Measurements from ENCODE around the gene DEUP1.

The DEUP1 gene

DNA sequence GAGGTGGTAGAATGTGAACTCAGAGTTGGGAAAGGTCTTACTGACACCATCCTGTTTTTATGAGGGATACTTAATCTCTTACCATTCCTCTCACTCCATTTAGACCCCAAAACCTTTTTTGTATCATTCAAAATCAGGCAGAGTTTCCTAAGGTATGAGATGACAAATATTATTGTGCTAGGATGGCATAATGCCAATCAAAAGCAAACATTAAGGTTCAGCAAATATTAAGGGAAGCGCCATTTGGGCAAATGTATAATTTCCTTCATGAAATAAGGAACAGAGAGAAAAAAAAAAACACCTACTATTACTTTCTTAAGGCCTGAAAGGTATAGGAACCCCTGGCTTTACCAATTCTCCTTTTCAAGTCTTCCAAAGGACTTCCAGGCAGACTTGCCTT is 150.2 kb downstream of the DEUP1 start:
- DNase-seq: no peak

DNA sequence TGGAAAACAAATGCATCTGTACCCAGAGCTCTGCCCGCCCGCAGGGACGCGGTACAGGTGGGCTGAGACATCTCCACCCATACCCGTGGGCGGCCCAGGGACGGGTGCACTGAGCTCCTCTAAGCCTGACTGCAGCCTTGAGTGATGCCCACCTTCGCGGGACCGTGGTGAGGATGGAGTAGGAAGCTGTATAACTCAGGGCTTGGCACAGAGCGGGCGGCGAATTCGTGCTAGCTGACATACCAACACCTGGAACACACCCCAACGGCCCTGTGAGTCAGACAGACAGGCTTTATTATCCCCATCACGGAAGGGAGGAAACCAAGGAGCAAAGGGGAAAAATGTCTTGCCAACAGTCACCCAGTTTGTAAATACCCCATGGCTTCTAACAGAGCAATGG is 150.7 kb downstream of the DEUP1 start:
- no peak for DNase-seq

DNA sequence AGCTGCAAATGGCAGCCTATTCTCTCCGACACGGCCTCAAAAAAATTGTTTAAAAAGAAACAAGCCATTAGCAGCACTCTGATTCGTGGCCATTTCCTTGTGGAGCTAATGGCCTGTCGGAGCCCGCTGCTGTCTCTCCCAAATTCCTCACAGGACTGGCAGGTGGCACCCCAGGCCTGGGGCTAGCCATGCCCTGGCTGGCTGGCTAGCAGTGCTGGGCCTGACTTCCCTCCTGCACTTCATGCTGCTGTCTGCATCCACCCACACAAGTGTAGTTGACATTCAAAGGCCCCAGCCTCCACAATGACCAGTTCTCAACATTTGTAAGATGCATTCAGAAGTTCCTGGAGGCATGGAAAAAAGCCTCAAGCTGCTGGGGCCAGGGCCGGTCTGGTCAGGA is 151.2 kb downstream of the DEUP1 start:
- DNase-seq: no peak

DNA sequence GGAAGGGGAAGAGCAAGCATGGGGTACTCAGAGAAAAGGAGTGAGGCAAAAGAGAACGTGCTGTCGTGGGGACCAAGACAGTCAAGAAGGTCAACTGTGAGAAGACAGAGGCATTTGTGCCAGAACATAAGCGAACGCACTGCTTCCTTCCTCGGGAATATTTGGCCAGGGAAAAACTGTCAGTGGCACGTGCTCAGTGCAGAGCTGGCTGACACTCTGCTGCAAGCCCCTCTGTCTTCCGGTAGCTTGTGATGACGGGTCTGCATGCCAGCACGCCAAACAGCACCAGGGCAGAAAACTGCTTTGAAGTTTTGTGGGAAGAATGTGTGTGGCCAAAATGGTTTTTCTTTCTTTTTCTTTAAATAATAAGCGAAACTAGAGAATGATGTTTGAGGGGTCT is 152.0 kb downstream of the DEUP1 start:
- DNase-seq: no peak

DNA sequence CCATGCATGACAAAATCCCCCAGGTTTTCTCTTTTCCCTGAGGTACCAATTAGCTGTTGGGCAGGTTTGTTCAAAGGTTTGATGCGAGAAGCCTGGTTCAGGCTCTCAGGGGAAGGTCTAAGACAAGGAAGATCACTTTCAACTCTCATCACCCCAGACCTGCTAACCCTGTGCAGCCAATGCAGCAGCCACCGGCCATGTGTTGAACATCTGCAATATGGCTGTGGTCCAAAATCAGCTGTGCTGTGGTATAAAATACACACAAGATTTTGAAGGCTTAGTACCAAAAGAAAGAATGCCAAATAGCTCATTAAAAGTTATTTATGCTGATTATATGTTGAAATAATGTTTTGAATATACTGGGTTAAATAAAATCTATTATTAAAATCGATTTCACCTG is 154.2 kb downstream of the DEUP1 start:
- DNase-seq: no peak

DNA sequence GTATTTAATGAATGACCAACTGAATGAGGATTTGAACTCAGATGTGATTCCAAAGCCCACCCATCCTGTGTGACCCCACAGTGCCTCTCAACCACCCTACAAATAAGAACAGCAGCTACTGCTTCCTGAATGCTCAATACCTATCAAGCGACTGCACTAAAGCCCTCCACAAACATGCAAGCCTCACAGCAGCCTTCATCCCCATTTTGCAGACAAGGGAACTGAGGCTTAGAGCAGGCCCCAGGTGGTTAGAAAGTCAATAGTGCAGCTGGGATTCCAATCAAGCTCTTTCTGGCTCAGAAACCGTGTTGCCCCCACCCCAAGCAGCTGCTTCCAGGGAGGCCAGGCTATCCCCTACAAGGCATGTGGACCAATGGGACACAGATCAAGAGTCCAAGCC is 155.4 kb downstream of the DEUP1 start:
- DNase-seq: no peak

DNA sequence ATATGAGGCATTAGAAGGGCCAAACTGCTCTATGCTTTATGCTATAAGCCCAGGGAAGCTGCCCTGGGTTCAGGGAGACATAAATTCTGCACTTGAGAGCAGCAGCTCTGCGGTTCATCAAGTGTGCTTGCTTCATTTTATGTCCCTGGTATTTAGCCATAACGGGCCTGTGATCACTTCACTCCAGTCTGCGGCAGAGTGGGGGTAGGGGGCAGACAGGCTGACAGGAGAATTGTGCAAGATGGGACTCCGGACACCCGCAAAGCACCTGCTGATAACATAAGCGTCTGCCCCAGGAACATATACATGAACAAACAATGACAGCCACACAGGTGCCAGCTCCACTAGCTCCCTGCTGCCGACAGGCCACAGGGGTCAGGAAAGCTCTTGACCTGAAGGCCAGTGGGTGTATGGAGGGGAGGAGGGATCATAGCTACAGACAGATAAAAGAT is 156.5 kb downstream of the DEUP1 start:
- no peak for DNase-seq
